GM23248 (cell line): ENCODE data around the gene ANAPC2. TPM values are rescaled to one million over a fixed set of nuclear protein-coding genes. Genes with fewer than 3 reads are reported as not detected.

ENCODE experiments used
- DNase-seq: peaks from one replicate; pipeline ENCODE4 v3.0.0-alpha.2; 2015
- H2AFZ ChIP-seq: fragments of 200-600 bp; sonication (generic); 2 replicates; pipeline ENCODE4 v1.6.1; 2016; ENCODE audit warnings: antibody characterized with exemption
- H3F3A ChIP-seq: fragments of 200-600 bp; sonication (generic); 2 replicates; pipeline ENCODE4 v1.6.1; 2016; ENCODE audit warnings: mild to moderate bottlenecking, antibody characterized with exemption, mixed run types; ENCODE audit not compliant: insufficient read depth
- H3K27ac ChIP-seq: fragments of 200-600 bp; sonication (generic); 2 replicates; pipeline ENCODE4 v1.5.1; 2016; ENCODE audit warnings: mild to moderate bottlenecking
- H3K27me3 ChIP-seq: fragments of 200-600 bp; sonication (generic); replicated peaks from 2 replicates; pipeline ENCODE4 v1.6.1; 2016; ENCODE audit warnings: mild to moderate bottlenecking; ENCODE audit not compliant: insufficient read depth
- H3K36me3 ChIP-seq: fragments of 200-600 bp; sonication (generic); 2 replicates; pipeline ENCODE4 v1.6.1; 2016; ENCODE audit warnings: low read depth, mild to moderate bottlenecking
- H3K4me1 ChIP-seq: fragments of 200-600 bp; sonication (generic); 2 replicates; pipeline ENCODE4 v1.6.1; 2016; ENCODE audit warnings: mild to moderate bottlenecking; ENCODE audit not compliant: insufficient read depth
- H3K4me2 ChIP-seq: fragments of 200-600 bp; sonication (generic); one replicate; pipeline ENCODE4 v1.6.1; 2016; ENCODE audit warnings: mild to moderate bottlenecking; ENCODE audit not compliant: unreplicated experiment
- H3K4me3 ChIP-seq: fragments of 200-600 bp; sonication (generic); 2 replicates; pipeline ENCODE4 v1.5.1; 2016; ENCODE audit warnings: mild to moderate bottlenecking
- H3K79me2 ChIP-seq: fragments of 200-600 bp; sonication (generic); 2 replicates; pipeline ENCODE4 v1.6.1; 2016; ENCODE audit warnings: mild to moderate bottlenecking; ENCODE audit not compliant: insufficient read depth
- H3K9ac ChIP-seq: fragments of 200-600 bp; sonication (generic); 2 replicates; pipeline ENCODE4 v1.6.1; 2016; ENCODE audit warnings: mild to moderate bottlenecking
- H3K9me2 ChIP-seq: fragments of 200-600 bp; sonication (generic); 2 replicates; pipeline ENCODE4 v1.6.1; 2016; ENCODE audit warnings: mixed run types, mild to moderate bottlenecking, moderate library complexity; ENCODE audit not compliant: insufficient read depth
- H3K9me3 ChIP-seq: fragments of 200-600 bp; sonication (generic); one replicate; pipeline ENCODE4 v1.6.1; 2017; ENCODE audit warnings: low read depth
- H4K20me1 ChIP-seq: fragments of 200-600 bp; sonication (generic); 2 replicates; pipeline ENCODE4 v1.6.0; 2016; ENCODE audit not compliant: insufficient read depth
- EZH2 ChIP-seq: fragments of 200-600 bp; sonication (generic); IDR thresholded peaks from 2 replicates; pipeline ENCODE4 v1.6.1; 2018; ENCODE audit warnings: antibody characterized with exemption, mild to moderate bottlenecking; ENCODE audit not compliant: insufficient read depth, poor library complexity, severe bottlenecking
- EZH2phosphoT487 ChIP-seq: fragments of 200-600 bp; sonication (generic); IDR thresholded peaks from 2 replicates; pipeline ENCODE4 v1.6.1; 2018; ENCODE audit warnings: antibody characterized with exemption, moderate library complexity, mild to moderate bottlenecking, low read depth; ENCODE audit not compliant: insufficient read depth
- WGBS, 2 experiments: methylation state at CpG; one replicate each; pipeline ENCODE4 v1.1.6; 2015 to 2017; ENCODE audit warnings: low lambda C conversion rate in 2 of 2, low coverage in 1 of 2; ENCODE audit errors: missing lambda C conversion rate in 2 of 2; 5-methylcytosine and 5-hydroxymethylcytosine counted together
- in situ Hi-C: fragments of 300-500 bp; cut with MboI; formaldehyde crosslinking; loops from 2 replicates; pipeline ENCODE4 v1.15.0; 2020
- polyA plus RNA-seq: library from polyadenylated mRNA; unstranded; fragments of >200 nt; fragmentation: Nextera tagmentation; extraction: Ambion mirVana; gene quantifications from 2 replicates; pipeline ENCODE4 v1.2.1, GENCODE V29; 2016
- total RNA-seq: library from RNA; depleted of rRNA; stranded (reverse); fragments of >200 nt; shearing (Covaris generic); gene quantifications from 2 replicates; pipeline ENCODE4 v1.2.3, GENCODE V29; 2014

The ANAPC2 gene
- total and polyA plus RNA-seq, 2 experiments from 2014 or later, result 13.6 to 24.0 TPM

DNA sequence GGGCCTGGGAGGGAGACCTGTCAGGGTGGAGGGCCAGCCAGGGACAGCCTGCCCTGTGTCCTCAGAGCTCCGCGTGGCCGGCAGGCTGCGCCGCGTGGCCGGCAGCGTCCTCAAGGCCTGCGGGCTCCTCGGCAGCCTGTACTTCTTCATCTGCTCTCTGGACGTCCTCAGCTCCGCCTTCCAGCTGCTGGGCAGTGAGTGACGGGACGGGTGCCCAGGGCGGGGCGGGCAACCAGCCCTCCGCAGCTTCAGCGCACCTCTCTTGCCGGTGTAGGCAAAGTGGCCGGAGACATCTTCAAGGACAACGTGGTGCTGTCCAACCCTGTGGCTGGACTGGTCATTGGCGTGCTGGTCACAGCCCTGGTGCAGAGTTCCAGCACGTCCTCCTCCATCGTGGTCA, 44.1 kb upstream of the ANAPC2 start:
- Histone ChIP-seq H3K9ac (no peak overlapping the region), H3K36me3 (no peaks in the 10 kb centered on the region), H3K79me2 (0 out of 2 replicates have a peak, but pooled peaks cover 3% of the 10 kb centered on the region), H3K9me2 (no peaks in the 10 kb centered on the region), H4K20me1 (no peaks in the 10 kb centered on the region), H3F3A (no peaks in the 10 kb centered on the region), H3K27ac (no peak overlapping the region), H3K4me1 (no peaks in the 10 kb centered on the region), H2AFZ (no peak overlapping the region), H3K4me2 (no peak overlapping the region), H3K4me3 (no peak overlapping the region), H3K9me3 (no peaks in the 10 kb centered on the region), H3K27me3 (no peaks in the 10 kb centered on the region)
- 63 to 67% methylated on average over 21 to 23 of the region's 24 CpGs for WGBS, 2 experiments
- in situ Hi-C loops, result no loop called here
- DNase-seq, result no peak
- no peak for TF ChIP-seq EZH2
- TF ChIP-seq EZH2phosphoT487, result no peak

DNA sequence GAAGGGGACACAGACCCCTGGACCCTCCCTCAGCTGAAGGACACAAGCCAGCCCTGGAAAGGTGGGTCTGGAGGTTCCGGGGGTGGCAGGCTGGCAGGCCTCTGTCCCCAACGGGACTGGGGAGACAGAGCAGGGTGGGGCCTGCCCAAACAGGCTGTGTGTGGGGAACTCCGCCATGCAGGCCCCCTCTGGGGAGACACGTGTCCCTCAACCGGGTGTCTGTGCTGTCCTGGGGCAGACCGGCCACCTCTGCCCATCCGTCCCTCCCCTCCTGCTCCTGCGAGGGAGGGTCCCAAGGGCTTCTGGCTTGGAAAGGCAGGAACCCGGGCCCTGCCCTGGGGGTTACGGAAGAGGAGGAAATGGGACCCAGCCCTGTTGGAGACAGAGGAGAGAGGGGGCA, 43.7 kb upstream of the ANAPC2 start:
- in situ Hi-C loops, result no loop called here
- Histone ChIP-seq H3K4me2 (no peak overlapping the region), H3K4me1 (no peaks in the 10 kb centered on the region), H3K27me3 (no peaks in the 10 kb centered on the region), H3K27ac (no peak overlapping the region), H3F3A (no peaks in the 10 kb centered on the region), H3K9me2 (no peaks in the 10 kb centered on the region), H3K4me3 (no peak overlapping the region), H2AFZ (no peak overlapping the region), H3K9ac (no peak overlapping the region), H3K9me3 (no peaks in the 10 kb centered on the region), H3K79me2 (no peaks in the 10 kb centered on the region), H4K20me1 (no peaks in the 10 kb centered on the region), H3K36me3 (no peaks in the 10 kb centered on the region)
- 54 to 65% methylated on average over 7 to 10 of the region's 10 CpGs for WGBS, 2 experiments
- TF ChIP-seq EZH2, result no peak
- no peak for TF ChIP-seq EZH2phosphoT487
- no peak for DNase-seq

DNA sequence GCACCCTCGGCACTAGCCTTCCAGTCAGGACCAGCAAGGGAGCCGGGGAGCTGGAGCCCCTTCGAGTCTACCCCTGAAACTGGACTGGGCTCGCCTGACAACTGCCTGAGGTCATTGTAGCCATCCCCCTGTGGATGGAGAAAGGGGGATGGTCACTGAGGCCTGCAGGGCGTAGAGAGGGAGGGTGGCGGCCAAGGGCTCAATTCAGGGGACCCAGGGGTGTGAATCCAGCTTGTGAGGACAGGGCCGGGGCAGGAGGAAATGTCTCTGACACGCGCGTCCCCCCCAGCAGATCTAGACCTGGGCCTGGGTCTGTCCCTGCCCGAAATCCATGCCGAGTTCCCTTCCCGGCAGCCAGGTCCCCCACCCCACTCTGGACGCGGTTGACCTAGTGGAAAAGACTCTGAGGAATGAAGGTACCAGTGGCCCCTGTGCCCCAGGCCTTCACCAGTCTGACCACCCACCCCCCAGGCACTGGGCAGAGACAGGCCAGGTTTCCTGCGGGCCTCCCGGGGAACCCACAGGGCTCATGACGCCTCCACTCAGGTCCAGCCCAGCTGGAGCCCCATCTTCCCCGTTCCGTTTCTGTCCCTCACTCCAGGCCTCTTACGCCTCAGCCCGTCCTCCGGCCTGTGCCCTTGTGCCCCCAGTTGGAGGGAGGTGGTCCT, 43.1 kb upstream of the ANAPC2 start:
- Histone ChIP-seq H3K4me1 (no peaks in the 10 kb centered on the region), H3K27me3 (no peaks in the 10 kb centered on the region), H3K4me2 (no peak overlapping the region), H3K79me2 (no peaks in the 10 kb centered on the region), H3K9me2 (no peaks in the 10 kb centered on the region), H4K20me1 (no peaks in the 10 kb centered on the region), H3K9me3 (no peaks in the 10 kb centered on the region), H3F3A (no peaks in the 10 kb centered on the region), H2AFZ (no peak overlapping the region), H3K36me3 (no peaks in the 10 kb centered on the region), H3K9ac (no peak overlapping the region), H3K4me3 (no peak overlapping the region), H3K27ac (no peak overlapping the region)
- in situ Hi-C loops, result no loop called here
- no peak for TF ChIP-seq EZH2
- no peak for TF ChIP-seq EZH2phosphoT487
- DNase-seq, result no peak
- 73 to 83% methylated on average over 18 to 23 of the region's 23 CpGs for WGBS, 2 experiments

DNA sequence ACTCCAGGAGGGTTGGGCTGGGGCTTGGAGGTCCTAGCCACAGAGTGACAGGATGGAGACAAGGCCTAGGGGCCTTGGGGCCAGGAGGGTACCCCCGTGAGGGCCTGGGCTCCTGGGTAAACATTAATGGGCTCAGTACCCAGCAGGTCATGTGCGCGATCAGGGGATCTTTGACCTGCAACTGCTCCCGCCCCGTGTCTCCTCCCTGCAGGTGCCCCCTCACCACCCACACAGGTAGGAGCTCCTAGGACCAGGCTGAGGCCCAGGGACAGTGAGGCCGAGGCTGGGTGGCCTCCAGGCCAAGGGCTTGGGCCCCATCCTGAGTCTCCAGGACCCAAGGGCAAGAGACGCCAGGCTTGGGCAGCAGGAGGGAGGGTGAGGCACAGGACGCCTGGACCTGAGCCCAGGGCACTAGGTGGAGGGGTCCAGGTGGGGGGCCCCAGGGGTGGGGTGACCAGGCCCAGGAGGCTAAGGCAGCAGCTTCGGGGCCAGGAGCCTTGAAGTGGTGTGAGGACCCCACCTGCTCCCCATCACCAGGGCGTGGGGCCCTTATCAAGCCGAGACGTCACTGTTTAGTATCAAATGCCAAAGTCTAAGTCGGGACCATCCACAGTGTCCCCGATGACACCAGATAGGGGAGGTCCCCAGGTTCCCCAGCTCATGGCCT, 42.5 kb upstream of the ANAPC2 start, which contains the start of gene SLC34A3:
SLC34A3 (plus strand) TSS at position 197 of the 667 bp plus-strand sequence. CDS start 802 bp downstream, outside the sequence.
- no peaks in the 10 kb centered on the region for H3K9me2 ChIP-seq
- H2AFZ ChIP-seq, result no peak within 1 kb of the TSS
- no peaks in the 10 kb centered on the region for H3K9me3 ChIP-seq
- no peaks in the 10 kb centered on the region for H3K36me3 ChIP-seq
- H3K4me3 ChIP-seq, result no peak within 1 kb of the TSS
- H3K27me3 ChIP-seq, result no peaks in the 10 kb centered on the region
- no peak for DNase-seq
- no peak within 1 kb of the TSS for H3K27ac ChIP-seq
- no peaks in the 10 kb centered on the region for H3K4me1 ChIP-seq
- H3K79me2 ChIP-seq, result no peaks in the 10 kb centered on the region
- in situ Hi-C loops, result no loop called here
- no peak within 1 kb of the TSS for H3K4me2 ChIP-seq
- WGBS, 2 experiments, result 53 to 54% methylated on average over 14 of the region's 14 CpGs
- no peak within 1 kb of the TSS for H3K9ac ChIP-seq
- no peaks in the 10 kb centered on the region for H3F3A ChIP-seq
- H4K20me1 ChIP-seq, result no peaks in the 10 kb centered on the region
- TF ChIP-seq EZH2 (no peak), EZH2phosphoT487 (no peak)
